ENCODE measurements around the gene SECISBP2. TPM values are rescaled to one million over a fixed set of nuclear protein-coding genes. Genes with fewer than 3 reads are reported as not detected.

The SECISBP2 gene
- polyA plus RNA-seq, 1 donor (not counting 4 experiments of a cell fraction or from before 2014, with no cell fraction given), result 24.3 TPM

DNA sequence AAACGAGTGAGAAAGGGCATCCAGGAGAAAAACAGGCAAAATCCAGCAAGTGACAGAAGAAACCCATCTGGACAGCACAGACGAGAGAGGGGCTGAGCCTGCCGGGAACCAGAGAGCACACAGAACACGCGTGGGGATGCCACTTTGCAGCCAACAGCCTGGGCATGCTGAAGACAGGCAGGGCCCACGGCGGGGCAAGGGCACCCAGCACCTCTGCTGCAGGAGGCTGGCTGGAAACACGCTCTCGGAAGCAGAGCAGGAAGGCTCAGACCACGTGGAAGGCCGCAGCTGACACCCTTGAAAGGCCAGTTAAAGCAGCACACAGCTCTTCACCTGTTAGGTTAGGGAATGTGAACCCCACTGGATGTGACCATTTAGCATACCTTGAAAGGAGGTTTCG is 76.1 kb downstream of the SECISBP2 start:
- no peaks in the 10 kb centered on the region for H3K27me3 ChIP-seq (ENCODE audit: control insufficient read depth, extremely low read depth, insufficient read depth, low read length)
- H4K20me1 ChIP-seq (ENCODE audit: control insufficient read depth, extremely low read depth, insufficient read depth, low read length), result no peaks in the 10 kb centered on the region
- dilution Hi-C loops (cut with MboI; ENCODE audit: extremely low pct_ligation_motif_present, low sequenced_read_pairs), result no loop called here
- no peaks in the 10 kb centered on the region for H3K79me2 ChIP-seq (ENCODE audit: control insufficient read depth, insufficient read depth, low read length)
- TF ChIP-seq, protein P1, sequence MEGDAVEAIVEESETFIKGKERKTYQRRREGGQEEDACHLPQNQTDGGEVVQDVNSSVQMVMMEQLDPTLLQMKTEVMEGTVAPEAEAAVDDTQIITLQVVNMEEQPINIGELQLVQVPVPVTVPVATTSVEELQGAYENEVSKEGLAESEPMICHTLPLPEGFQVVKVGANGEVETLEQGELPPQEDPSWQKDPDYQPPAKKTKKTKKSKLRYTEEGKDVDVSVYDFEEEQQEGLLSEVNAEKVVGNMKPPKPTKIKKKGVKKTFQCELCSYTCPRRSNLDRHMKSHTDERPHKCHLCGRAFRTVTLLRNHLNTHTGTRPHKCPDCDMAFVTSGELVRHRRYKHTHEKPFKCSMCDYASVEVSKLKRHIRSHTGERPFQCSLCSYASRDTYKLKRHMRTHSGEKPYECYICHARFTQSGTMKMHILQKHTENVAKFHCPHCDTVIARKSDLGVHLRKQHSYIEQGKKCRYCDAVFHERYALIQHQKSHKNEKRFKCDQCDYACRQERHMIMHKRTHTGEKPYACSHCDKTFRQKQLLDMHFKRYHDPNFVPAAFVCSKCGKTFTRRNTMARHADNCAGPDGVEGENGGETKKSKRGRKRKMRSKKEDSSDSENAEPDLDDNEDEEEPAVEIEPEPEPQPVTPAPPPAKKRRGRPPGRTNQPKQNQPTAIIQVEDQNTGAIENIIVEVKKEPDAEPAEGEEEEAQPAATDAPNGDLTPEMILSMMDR (optimal IDR thresholded peaks at IDR 0.05 in 1 of 3, IDR thresholded peaks at IDR 0.05 in 1 of 3, conservative IDR thresholded peaks at IDR 0.05 in 1 of 3; ENCODE audit: extremely low read depth in 1 of 3, insufficient read depth in 2 of 3, low read length in 3 of 3), result no peak
- no peak for TF ChIP-seq EZH2 (IDR thresholded peaks at IDR 0.05; ENCODE audit: low read length)
- FAIRE-seq (no peak), DNase-seq (ENCODE audit: low read depth, low spot score) (no peak)
- no peak overlapping the region for H3K4me2 ChIP-seq (ENCODE audit: control insufficient read depth, extremely low read depth, insufficient read depth, low read depth, low read length)
- H3K4me1 ChIP-seq (ENCODE audit: control insufficient read depth, extremely low read depth, insufficient read depth, low read length), result peaks cover 5% of the 10 kb centered on the region
- no peaks in the 10 kb centered on the region for H3K9me1 ChIP-seq (ENCODE audit: control insufficient read depth, extremely low read depth, insufficient read depth, low read length)
- no peak overlapping the region for H3K4me3 ChIP-seq (ENCODE audit: control insufficient read depth in 2 of 3, extremely low read depth in 1 of 3, insufficient read depth in 2 of 3, low read depth in 1 of 3, low read length in 3 of 3)
- H3K27ac ChIP-seq (ENCODE audit: control insufficient read depth, insufficient read depth, low read length), result no peak overlapping the region
- no peak overlapping the region for H2AFZ ChIP-seq (ENCODE audit: control insufficient read depth, low read length)
- no peaks in the 10 kb centered on the region for H3K36me3 ChIP-seq (ENCODE audit: control insufficient read depth in 2 of 2, extremely low read depth in 1 of 2, insufficient read depth in 2 of 2, low read length in 2 of 2)
- no peak overlapping the region for H3K9ac ChIP-seq (ENCODE audit: control insufficient read depth, extremely low read depth, insufficient read depth, low read length)
- no peaks in the 10 kb centered on the region for H3K9me3 ChIP-seq (ENCODE audit: control insufficient read depth, low read depth, low read length)

DNA sequence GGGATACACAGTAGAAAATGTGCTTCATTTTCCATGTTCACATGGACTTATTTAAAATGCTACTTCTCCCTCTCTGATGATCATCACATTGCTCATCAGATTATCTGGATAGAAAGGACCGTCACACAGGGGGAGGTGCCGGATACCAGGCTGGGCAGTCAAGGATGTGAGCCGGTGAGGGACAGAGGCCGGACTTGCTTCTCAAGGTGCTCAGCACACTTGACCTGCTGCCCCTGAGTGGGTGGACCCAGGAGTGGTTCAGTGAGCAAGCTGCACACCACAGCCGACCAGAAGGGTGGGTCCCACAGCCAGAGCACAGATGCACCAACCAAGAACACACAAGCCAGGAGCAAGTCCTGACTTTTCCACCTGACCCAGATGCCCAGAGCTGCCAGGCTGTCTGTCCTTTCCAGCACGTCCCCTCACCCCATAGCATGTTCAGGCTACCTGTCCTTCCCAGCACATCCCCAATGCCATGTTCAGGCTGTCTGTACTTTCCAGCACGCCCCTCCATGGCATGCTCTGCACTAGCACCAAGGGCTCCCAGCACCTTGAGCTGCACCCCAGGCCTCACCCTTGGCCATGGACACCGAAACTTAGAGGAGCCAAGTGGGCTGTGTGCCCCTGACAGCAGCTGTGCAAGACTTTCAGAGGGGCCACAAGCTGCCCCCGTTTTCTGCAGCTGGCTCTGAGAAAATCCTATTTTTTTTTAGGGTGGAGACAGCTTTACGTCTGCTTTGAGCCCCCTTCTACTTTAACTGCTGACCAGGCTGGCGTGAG is 77.8 kb downstream of the SECISBP2 start:
- Histone ChIP-seq H3K4me3 (ENCODE audit: control insufficient read depth in 2 of 3, extremely low read depth in 1 of 3, insufficient read depth in 2 of 3, low read depth in 1 of 3, low read length in 3 of 3) (no peak overlapping the region), H3K4me1 (ENCODE audit: control insufficient read depth, extremely low read depth, insufficient read depth, low read length) (no peaks in the 10 kb centered on the region), H3K9me1 (ENCODE audit: control insufficient read depth, extremely low read depth, insufficient read depth, low read length) (no peaks in the 10 kb centered on the region), H3K4me2 (ENCODE audit: control insufficient read depth, extremely low read depth, insufficient read depth, low read depth, low read length) (no peak overlapping the region), H3K36me3 (ENCODE audit: control insufficient read depth in 2 of 2, extremely low read depth in 1 of 2, insufficient read depth in 2 of 2, low read length in 2 of 2) (no peaks in the 10 kb centered on the region), H3K9me3 (ENCODE audit: control insufficient read depth, low read depth, low read length) (no peaks in the 10 kb centered on the region), H3K27ac (ENCODE audit: control insufficient read depth, insufficient read depth, low read length) (no peak overlapping the region), H4K20me1 (ENCODE audit: control insufficient read depth, extremely low read depth, insufficient read depth, low read length) (no peaks in the 10 kb centered on the region), H3K27me3 (ENCODE audit: control insufficient read depth, extremely low read depth, insufficient read depth, low read length) (no peaks in the 10 kb centered on the region), H2AFZ (ENCODE audit: control insufficient read depth, low read length) (no peak overlapping the region), H3K9ac (ENCODE audit: control insufficient read depth, extremely low read depth, insufficient read depth, low read length) (no peak overlapping the region), H3K79me2 (ENCODE audit: control insufficient read depth, insufficient read depth, low read length) (no peaks in the 10 kb centered on the region)
- dilution Hi-C loops (cut with MboI; ENCODE audit: extremely low pct_ligation_motif_present, low sequenced_read_pairs), result no loop called here
- FAIRE-seq (no peak), DNase-seq (ENCODE audit: low read depth, low spot score) (no peak)
- TF ChIP-seq EZH2 (IDR thresholded peaks at IDR 0.05; ENCODE audit: low read length), result no peak
- TF ChIP-seq, protein P1 (optimal IDR thresholded peaks at IDR 0.05 in 1 of 3, IDR thresholded peaks at IDR 0.05 in 1 of 3, conservative IDR thresholded peaks at IDR 0.05 in 1 of 3; ENCODE audit: extremely low read depth in 1 of 3, insufficient read depth in 2 of 3, low read length in 3 of 3), result no peak
